ENCODE measurements around the gene RXRB.

The RXRB gene

DNA sequence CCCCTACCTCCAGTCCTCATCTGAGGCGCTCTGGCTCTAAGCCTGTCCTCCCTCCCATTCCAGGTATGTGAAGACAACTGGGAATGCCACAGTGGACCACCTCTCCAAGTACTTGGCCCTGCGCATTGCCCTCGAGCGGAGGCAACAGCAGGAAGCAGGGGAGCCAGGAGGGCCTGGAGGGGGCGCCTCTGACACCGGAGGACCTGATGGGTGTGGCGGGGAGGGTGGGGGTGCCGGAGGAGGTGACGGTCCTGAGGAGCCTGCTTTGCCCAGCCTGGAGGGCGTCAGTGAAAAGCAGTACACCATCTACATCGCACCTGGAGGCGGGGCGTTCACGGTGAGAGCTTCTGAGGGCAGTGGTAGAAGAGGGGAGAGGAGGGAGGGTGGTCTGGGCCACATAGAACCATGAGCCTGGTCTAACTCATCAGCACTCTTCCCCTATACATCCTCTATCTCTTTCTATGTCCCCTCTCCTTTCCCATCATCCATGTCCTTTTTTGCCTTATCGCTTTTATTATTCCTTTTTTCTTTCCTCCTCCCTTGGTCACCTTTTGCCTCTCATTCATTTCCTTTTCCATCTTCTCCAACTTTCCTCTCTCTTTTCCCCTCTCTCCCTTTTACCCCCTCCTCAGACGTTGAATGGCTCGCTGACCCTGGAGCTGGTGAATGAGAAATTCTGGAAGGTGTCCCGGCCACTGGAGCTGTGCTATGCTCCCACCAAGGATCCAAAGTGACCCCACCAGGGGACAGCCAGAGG is 11.4 kb upstream of the RXRB start:
- DNase-seq = no peak

DNA sequence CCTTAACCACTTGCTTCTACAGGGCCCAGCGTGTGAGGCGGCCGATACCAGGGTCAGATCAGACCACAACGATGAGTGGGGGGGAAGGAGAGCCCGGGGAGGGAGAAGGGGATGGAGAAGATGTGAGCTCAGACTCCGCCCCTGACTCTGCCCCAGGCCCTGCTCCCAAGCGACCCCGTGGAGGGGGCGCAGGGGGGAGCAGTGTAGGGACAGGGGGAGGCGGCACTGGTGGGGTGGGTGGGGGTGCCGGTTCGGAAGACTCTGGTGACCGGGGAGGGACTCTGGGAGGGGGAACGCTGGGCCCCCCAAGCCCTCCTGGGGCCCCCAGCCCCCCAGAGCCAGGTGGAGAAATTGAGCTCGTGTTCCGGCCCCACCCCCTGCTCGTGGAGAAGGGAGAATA is 10.7 kb upstream of the RXRB start:
- no peak for DNase-seq

DNA sequence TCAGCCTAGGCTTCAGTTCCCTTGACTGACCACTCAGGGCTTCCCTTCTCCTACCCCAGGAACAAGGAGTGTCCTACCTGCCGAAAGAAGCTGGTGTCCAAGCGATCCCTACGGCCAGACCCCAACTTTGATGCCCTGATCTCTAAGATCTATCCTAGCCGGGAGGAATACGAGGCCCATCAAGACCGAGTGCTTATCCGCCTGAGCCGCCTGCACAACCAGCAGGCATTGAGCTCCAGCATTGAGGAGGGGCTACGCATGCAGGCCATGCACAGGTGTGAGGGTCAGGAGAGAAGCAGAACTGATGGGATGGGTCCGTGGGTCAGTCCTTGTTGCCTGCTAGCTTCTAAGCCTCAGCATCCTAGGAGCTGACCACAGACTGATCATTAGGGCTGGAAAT is 9.4 kb upstream of the RXRB start:
- no peak for DNase-seq

- DNase-seq = peak; percentile 84
Measured at GRCh38 chr6:33208091-33208967, 7.9 kb upstream of the RXRB start, which contains the start of gene RING1. Gene RING1 (plus strand): TSS chr6:33208500. CDS start chr6:33208823, 323 bp downstream.

GRCh38 chr6:33207552-33208090 is 7.2 kb upstream of the RXRB start:
- no peak for DNase-seq

DNA sequence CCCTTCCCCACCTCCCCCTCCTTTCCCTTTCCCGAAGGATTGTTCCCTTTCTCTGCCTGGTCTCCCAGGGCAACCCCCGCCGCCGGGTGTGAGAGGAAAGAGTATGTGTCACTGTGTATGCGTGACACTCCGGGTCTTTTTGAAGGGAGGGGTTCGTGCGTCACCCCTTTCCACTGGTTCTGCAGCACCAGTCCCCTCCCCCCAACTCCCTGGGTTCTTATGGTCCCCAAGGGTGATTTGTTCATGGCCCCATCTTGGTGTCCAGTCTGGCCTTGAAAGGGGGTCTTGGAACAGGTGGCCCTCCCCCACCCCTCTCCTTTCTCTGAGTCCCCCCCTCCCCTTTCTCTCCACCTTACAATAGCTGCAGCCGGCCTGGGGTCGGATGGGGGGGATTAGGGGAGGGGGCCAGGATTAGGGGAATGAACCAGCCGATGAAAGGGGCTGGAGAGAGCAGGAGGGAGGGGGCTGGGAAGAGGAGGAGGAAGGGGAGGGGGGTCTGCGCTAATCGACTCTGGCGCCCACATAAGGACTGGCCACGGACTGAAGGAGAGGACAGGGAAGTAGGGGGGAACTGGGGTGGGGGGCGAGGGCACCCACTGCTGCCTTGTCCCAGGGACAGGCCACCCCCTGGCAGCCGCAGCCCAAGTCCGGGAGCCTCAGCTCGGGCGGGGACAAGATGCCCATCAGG is 6.5 kb upstream of the RXRB start:
- DNase-seq = no peak

- no peak for DNase-seq
Measured at GRCh38 chr6:33206027-33206863, 5.8 kb upstream of the RXRB start.

DNA sequence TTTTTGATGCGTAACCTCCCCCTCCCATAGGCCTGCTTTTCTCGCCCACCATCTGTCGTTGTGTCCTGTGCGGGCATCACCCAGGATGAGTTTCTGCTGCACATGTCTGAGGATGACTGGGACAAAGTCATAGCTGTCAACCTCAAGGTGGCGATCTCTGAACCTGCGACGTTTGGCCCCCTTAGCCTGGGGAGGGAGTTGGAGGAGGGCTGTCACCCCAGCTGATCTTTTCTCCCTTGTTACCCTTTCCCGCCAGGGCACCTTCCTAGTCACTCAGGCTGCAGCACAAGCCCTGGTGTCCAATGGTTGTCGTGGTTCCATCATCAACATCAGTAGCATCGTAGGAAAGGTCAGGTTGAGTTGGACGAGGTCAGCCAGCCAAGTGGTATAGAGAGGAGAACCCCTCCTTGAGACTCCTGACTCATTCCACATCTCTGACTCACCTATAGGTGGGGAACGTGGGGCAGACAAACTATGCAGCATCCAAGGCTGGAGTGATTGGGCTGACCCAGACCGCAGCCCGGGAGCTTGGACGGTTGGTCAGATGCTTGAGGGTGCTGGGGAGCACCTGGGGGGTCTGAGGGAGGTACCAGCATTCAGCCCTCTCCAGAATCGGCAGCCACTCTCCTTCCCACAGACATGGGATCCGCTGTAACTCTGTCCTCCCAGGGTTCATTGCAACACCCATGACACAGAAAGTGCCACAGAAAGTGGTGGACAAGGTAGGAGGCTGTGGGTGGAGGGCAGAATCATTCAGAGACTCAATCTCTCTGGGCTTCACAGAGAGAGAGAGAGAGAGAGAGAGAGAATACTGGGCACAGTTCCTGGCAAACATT is 4.9 kb upstream of the RXRB start:
- DNase-seq = no peak

DNA sequence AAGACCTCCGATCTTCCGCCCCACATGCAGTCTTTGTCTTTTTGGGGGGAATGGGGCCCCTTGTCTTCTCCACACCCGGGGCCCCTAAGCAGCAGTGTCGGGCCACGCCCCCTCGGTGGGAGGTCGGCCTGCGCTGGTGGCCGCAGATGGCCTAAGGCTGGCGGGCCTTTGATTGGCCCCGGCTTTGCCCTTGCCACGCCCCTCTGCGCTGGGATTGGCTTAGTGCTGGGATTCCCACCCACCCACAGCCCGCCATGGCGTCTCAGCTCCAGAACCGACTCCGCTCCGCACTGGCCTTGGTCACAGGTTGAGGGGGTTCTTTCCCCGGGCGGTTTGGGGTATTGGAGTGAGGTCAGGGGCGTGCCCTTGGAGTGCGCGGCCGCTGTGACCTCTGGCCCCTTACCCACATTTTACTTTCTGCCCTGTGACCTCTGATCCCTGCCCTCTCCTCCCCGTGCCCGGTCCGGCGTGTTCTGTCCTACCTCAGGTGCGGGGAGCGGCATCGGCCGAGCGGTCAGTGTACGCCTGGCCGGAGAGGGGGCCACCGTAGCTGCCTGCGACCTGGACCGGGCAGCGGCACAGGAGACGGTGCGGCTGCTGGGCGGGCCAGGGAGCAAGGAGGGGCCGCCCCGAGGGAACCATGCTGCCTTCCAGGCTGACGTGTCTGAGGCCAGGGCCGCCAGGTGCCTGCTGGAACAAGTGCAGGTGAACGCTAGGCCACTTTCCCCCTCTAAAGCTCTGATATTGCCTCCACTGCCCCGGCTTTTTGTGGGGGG is 4.1 kb upstream of the RXRB start, which contains the start of gene HSD17B8:
HSD17B8 (plus strand) TSS at position 241 of the 776 bp plus-strand sequence; CDS start at position 255, 14 bp downstream.
- peak; percentile 87 for DNase-seq

- DNase-seq = no peak
Measured at GRCh38 chr6:33204165-33204414, 3.6 kb upstream of the RXRB start.

- no peak for DNase-seq
Measured at GRCh38 chr6:33203443-33204164, 3.1 kb upstream of the RXRB start.

DNA sequence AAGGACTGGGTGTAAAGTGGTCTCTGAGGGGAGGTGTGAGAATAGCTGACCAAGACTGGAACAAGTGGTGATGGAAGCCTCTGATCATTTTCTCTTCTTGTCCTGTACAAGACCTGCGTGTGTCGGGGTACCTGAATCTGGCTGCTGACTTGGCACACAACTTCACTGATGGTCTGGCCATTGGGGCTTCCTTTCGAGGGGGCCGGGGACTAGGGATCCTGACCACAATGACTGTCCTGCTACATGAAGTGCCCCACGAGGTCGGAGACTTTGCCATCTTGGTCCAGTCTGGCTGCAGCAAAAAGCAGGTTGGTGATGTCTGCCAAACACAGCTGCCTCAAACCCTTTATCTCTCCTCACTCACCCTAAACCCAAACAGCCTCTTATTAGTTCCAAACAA is 2.3 kb upstream of the RXRB start:
- DNase-seq = no peak

- DNase-seq = no peak
Measured at GRCh38 chr6:33201935-33202334, 1.5 kb upstream of the RXRB start.

GRCh38 chr6:33201147-33201545 is 681 bp upstream of the RXRB start:
- DNase-seq = no peak

DNA sequence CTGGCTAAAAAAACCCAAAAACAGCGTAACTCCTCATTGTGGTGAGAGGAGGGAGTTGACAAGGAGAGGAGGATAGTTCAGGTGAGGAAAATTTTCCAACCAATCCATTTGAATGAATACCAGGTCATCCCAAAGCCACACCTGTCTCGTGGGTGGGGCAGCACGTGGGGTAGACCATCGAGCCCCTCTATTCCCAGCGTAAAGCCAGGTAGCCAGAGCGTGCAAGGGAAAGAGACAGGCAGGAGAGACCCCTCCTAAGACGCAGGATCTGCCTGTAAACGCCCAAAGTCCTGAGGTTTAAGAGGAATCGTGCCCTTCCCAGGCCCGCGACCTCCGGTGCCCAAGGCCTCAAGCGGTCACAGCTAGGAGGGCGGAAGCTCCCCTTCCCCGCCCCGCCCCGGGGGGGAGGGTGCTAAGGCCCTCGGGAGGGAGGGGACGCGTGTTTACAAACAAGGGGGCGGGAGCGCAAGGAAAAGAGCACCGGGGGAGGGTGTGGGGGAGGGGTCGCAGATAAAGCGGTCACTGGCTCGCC is 712 bp downstream of the RXRB start:
- peak; percentile 59 for DNase-seq

DNA sequence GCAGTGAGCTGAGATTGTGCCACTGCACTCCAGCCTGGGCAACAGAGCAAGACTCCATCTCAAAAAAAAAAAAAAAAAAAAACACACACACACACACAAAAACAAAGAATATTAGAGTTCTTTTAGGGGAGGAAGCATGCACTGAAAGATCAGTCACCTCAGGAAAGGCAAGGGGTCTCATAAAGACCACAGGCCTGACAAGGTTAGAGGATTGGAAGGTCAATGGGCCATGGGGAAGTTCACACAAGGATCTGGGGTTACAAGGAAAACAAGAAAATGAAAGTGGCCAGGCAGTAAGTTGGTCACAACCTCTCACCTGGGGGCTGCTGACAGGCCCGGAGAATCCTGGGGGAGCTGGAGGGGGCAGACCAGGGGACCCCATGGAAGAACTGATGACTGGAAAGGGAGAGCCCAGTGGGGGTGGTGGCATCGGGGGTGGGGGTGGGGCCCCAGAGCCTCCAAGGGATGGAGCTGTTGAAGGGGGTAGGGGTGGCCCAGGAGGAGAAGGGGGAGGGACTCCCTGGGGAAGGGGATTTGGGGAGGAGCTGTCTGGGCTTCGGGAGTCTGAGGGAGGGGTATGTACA is 1.5 kb downstream of the RXRB start:
- no peak for DNase-seq

DNA sequence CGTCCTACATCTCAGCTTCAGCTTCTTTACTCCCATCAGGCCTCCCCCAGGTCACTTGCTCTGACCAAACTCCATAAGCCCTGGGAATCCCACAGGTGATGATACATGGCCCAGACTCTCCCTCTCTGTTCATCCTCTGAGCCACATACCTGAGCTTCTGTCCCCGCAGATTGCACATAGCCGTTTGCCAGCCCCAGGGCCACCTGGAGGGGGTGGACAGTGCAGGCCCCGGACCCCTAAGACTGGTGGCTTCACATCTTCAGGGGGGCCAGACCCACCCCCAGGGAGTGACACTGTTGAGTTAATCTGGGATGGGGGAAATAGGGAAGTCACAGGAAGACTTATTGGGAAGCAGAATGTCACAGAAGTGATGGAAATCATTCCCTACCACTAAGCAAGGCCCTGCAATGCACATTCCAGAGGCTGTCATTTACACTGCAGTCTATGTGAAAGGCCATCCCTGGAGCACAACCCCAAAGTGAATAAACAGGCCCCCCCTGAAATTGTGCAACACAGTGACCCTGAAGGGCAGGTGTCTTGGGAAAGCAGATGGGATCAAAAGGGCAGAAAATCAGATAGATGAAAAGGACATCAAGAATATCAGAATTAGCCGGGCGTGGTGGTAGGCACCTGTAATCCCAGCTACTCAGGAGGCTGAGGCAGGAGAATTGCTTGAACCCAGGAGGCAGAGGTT is 2.2 kb downstream of the RXRB start:
- no peak for DNase-seq

DNA sequence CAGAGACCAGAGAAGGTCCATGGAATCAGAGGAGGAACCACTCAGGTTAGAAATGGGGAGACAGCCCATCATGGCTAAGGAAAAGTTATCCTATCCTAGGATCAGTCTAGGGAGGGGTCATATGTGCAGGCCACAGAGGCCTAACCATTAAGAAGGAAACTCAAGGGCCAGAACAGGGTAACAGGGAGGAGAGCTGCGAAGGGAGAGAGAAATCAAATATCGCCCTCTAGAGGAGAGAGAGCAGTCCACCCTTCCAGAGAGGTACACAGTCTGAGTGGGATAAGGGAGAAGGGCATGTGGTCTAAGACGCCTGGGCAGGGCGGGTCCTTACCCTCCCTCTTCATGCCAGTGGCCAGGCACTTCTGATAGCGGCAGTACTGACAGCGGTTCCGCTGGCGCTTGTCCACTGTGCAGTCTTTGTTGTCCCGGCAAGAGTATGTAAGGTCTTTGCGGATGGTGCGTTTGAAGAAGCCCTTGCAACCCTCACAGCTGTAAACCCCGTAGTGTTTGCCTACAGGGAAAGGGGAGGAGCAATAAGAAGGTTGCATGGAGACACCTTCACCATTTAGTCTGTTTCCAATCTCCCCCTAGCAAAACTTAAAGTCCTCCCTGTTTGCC is 2.9 kb downstream of the RXRB start:
- no peak for DNase-seq
